B cell (primary cell): ENCODE measurements around the gene ELAC1.

Source experiments
- CTCF ChIP-seq: fragments of 200-600 bp; IDR thresholded peaks from one replicate; pipeline ENCODE4 v1.8.0; 2022; ENCODE audit warnings: antibody characterized with exemption, mild to moderate bottlenecking
- EZH2 ChIP-seq: IDR thresholded peaks from 2 replicates; pipeline ENCODE4 v1.6.1; 2012; ENCODE audit warnings: borderline replicate concordance, low read depth, mild to moderate bottlenecking, moderate library complexity, low read length; ENCODE audit not compliant: insufficient read depth, poor library complexity, severe bottlenecking

GRCh38 chr18:50961974-50962373 is 5.9 kb upstream of the ELAC1 start:
- no peak for TF ChIP-seq CTCF
- no peak for TF ChIP-seq EZH2
